GM08714 (cell line): ENCODE data around the gene MUC5B.
"Not testable (repeated sequence)": the region's sequence is repeated elsewhere in the genome, so short reads cannot be mapped to it uniquely, and the experiment has no call there.

Experiments
- H3K4me3 ChIP-seq: fragments of 200-500 bp; sonication (Bioruptor generic); 2 replicates; pipeline ENCODE4 v1.5.1; 2014; ENCODE audit warnings: mild to moderate bottlenecking, low read length, inconsistent platforms
- ZNF274 ChIP-seq: IDR thresholded peaks from 2 replicates; pipeline ENCODE4 v1.6.1; 2012; ENCODE audit warnings: mild to moderate bottlenecking, low read depth, low read length

The MUC5B gene

GRCh38 chr11:1234771-1235305, 12.0 kb downstream of the MUC5B start:
- TF ChIP-seq ZNF274: no peak
- H3K4me3 ChIP-seq: no peak overlapping the region

GRCh38 chr11:1235306-1235900, 12.5 kb downstream of the MUC5B start:
- H3K4me3 ChIP-seq: no peak overlapping the region
- TF ChIP-seq ZNF274: no peak

DNA sequence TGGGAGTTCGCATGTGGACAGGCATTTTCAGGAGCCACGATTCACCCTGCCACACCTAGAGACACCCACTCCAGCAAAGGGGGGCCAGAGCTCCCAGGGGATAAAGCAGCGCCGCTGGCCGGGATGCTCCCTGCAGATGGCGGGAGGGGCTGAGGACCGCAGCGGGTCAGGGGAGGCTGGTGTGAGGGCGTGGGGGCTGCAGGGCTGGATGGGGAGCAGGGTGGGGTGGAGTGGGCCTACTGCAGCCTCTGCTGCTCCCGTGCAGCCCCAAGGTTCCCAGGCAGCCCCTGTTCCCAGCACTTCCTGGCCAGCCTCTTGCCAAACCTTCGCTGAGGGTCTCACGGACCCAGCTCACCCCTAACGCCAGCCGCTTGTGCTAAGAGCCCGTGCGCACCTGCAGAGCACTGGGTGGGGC, 13.0 kb downstream of the MUC5B start:
- no peak for TF ChIP-seq ZNF274
- no peak overlapping the region for H3K4me3 ChIP-seq

GRCh38 chr11:1236316-1237127, 13.7 kb downstream of the MUC5B start:
- H3K4me3 ChIP-seq: no peak overlapping the region
- no peak for TF ChIP-seq ZNF274

- TF ChIP-seq ZNF274: no peak
- no peak overlapping the region for H3K4me3 ChIP-seq
Observed at GRCh38 chr11:1237128-1237580, 14.3 kb downstream of the MUC5B start.

- no peak for TF ChIP-seq ZNF274
- H3K4me3 ChIP-seq: no peak overlapping the region
Observed at GRCh38 chr11:1237851-1238250, 15.0 kb downstream of the MUC5B start.

DNA sequence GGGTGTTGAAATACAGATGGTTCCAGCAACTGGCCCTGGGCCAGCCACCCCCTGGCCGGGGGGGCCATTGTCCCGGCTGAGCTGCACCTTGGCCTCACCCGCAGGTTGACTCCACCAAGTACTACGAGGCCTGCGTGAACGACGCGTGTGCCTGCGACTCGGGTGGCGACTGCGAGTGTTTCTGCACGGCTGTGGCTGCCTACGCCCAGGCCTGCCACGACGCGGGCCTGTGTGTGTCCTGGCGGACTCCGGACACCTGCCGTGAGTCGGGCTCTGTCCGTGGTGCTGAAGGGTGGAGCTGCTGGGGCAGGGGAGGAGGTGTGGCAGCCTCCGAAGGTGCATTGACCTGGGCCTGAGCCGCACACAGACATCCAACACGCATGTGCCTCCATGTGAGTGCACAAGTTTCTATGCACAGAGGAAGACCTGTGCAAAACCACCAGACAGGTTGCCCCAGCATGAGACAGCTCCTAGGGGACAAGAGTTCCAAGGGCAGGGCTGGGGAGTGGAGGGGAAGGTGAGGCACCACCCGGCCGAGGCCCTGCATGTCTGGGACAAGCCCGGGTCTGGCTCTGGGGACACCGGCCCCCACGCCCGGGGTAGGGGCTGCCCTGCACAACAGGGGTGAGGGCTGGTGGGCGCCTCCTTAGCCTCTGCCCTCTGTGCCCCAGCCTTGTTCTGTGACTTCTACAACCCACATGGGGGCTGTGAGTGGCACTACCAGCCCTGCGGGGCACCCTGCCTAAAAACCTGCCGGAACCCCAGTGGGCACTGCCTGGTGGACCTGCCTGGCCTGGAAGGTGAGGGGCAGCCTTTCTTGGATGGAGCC, 16.1 kb downstream of the MUC5B start:
- no peak for TF ChIP-seq ZNF274
- no peak overlapping the region for H3K4me3 ChIP-seq

- H3K4me3 ChIP-seq: no peak overlapping the region
- TF ChIP-seq ZNF274: no peak
Observed at GRCh38 chr11:1239596-1240205, 16.8 kb downstream of the MUC5B start.

GRCh38 chr11:1240771-1241170, 17.9 kb downstream of the MUC5B start:
- TF ChIP-seq ZNF274: no peak
- no peak overlapping the region for H3K4me3 ChIP-seq

GRCh38 chr11:1241706-1242105, 18.8 kb downstream of the MUC5B start:
- H3K4me3 ChIP-seq: no peak overlapping the region
- no peak for TF ChIP-seq ZNF274

GRCh38 chr11:1242289-1242688, 19.4 kb downstream of the MUC5B start:
- TF ChIP-seq ZNF274: no peak
- H3K4me3 ChIP-seq: no peak overlapping the region

DNA sequence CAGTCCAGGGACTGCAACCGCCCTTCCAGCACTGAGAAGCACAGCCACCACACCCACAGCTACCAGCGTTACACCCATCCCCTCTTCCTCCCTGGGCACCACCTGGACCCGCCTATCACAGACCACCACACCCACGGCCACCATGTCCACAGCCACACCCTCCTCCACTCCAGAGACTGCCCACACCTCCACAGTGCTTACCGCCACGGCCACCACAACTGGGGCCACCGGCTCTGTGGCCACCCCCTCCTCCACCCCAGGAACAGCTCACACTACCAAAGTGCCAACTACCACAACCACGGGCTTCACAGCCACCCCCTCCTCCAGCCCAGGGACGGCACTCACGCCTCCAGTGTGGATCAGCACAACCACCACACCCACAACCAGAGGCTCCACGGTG, 19.9 kb downstream of the MUC5B start:
- H3K4me3 ChIP-seq: not testable (repeated sequence)

GRCh38 chr11:1243521-1243920, 20.7 kb downstream of the MUC5B start:
- not testable (repeated sequence) for H3K4me3 ChIP-seq

- not testable (repeated sequence) for H3K4me3 ChIP-seq
Observed at GRCh38 chr11:1244557-1244956, 21.7 kb downstream of the MUC5B start.

DNA sequence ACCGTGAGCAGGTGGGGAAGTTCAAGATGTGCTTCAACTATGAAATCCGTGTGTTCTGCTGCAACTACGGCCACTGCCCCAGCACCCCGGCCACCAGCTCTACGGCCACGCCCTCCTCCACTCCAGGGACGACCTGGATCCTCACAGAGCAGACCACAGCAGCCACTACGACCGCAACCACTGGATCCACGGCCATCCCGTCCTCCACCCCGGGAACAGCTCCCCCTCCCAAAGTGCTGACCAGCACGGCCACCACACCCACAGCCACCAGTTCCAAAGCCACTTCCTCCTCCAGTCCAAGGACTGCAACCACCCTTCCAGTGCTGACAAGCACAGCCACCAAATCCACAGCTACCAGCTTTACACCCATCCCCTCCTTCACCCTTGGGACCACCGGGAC, 22.9 kb downstream of the MUC5B start:
- not testable (repeated sequence) for H3K4me3 ChIP-seq

DNA sequence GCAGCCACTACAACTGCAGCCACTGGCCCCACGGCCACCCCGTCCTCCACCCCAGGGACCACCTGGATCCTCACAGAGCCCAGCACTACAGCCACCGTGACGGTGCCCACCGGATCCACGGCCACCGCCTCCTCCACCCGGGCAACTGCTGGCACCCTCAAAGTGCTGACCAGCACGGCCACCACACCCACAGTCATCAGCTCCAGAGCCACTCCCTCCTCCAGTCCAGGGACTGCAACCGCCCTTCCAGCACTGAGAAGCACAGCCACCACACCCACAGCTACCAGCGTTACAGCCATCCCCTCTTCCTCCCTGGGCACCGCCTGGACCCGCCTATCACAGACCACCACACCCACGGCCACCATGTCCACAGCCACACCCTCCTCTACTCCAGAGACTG, 23.4 kb downstream of the MUC5B start:
- not testable (repeated sequence) for H3K4me3 ChIP-seq

DNA sequence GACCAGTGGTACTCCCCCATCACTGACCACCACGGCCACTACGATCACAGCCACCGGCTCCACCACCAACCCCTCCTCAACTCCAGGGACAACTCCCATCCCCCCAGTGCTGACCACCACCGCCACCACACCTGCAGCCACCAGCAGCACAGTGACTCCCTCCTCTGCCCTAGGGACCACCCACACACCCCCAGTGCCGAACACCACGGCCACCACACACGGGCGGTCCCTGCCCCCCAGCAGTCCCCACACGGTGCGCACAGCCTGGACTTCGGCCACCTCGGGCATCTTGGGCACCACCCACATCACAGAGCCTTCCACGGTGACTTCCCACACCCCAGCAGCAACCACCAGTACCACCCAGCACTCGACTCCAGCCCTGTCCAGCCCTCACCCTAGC, 24.2 kb downstream of the MUC5B start:
- not testable (repeated sequence) for H3K4me3 ChIP-seq

DNA sequence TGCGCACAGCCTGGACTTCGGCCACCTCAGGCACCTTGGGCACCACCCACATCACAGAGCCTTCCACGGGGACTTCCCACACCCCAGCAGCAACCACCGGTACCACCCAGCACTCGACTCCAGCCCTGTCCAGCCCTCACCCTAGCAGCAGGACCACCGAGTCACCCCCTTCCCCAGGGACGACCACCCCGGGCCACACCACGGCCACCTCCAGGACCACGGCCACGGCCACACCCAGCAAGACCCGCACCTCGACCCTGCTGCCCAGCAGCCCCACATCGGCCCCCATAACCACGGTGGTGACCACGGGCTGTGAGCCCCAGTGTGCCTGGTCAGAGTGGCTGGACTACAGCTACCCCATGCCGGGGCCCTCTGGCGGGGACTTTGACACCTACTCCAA, 26.1 kb downstream of the MUC5B start:
- not testable (repeated sequence) for H3K4me3 ChIP-seq

DNA sequence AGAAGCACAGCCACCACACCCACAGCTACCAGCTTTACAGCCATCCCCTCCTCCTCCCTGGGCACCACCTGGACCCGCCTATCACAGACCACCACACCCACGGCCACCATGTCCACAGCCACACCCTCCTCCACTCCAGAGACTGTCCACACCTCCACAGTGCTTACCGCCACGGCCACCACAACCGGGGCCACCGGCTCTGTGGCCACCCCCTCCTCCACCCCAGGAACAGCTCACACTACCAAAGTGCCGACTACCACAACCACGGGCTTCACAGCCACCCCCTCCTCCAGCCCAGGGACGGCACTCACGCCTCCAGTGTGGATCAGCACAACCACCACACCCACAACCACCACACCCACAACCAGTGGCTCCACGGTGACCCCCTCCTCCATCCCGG, 27.5 kb downstream of the MUC5B start:
- not testable (repeated sequence) for H3K4me3 ChIP-seq
